Lower lobe of right lung (tissue), 2 donors: ENCODE measurements around the gene APLNR. TPM values are rescaled to one million over a fixed set of nuclear protein-coding genes. Genes with fewer than 3 reads are reported as not detected.

ENCODE experiments used
- ATAC-seq, 2 donors: fragments of 200-7000 bp; cut with Tn5 transposase; one replicate each; pipeline ENCODE4 v1.9.1; 2020 to 2022; ENCODE audit warnings: mild to moderate bottlenecking in 2 of 2, moderate library complexity in 2 of 2
- DNase-seq: peaks from one replicate; pipeline ENCODE4 v3.0.0-alpha.2; 2020
- H3K27ac ChIP-seq: fragments of 200-600 bp; one replicate; pipeline ENCODE4 v1.8.0; 2022
- H3K27me3 ChIP-seq: fragments of 200-600 bp; one replicate; pipeline ENCODE4 v1.8.0; 2022; ENCODE audit warnings: low read depth
- H3K36me3 ChIP-seq: fragments of 200-600 bp; one replicate; pipeline ENCODE4 v1.8.0; 2022; ENCODE audit warnings: mild to moderate bottlenecking
- H3K4me1 ChIP-seq: fragments of 200-600 bp; one replicate; pipeline ENCODE4 v1.8.0; 2022
- H3K4me3 ChIP-seq: fragments of 200-600 bp; one replicate; pipeline ENCODE4 v1.8.0; 2022; ENCODE audit warnings: mild to moderate bottlenecking
- H3K9me3 ChIP-seq: fragments of 200-600 bp; one replicate; pipeline ENCODE4 v1.8.0; 2022
- CTCF ChIP-seq: fragments of 200-600 bp; IDR thresholded peaks from one replicate; pipeline ENCODE4 v1.8.0; 2022; ENCODE audit warnings: antibody characterized with exemption, mild to moderate bottlenecking
- intact Hi-C: fragments of 100-400 bp; cut with DNase I; formaldehyde crosslinking; loops from one replicate; pipeline ENCODE4 v1.11.0; 2022
- total RNA-seq: library from RNA; stranded (reverse); fragmentation: NEBNext Ultra II Directional; extraction: Animal tissue kit (Norgen Biotek cat#: 25700); gene quantifications from one replicate; pipeline ENCODE4 v1.2.1, GENCODE V29; 2021
- donor health status: DM: no; HTN: yes; CAD: no; lungs with severe emphysema.

The APLNR gene
- total RNA-seq, 1 donor from 2014 or later, result 4.1 TPM

GRCh38 chr11:57191311-57192219 is 45.5 kb downstream of the APLNR start:
- H3K27me3 ChIP-seq, result no peaks in the 10 kb centered on the region
- intact Hi-C loops, result no loop called here
- H3K36me3 ChIP-seq, result no peaks in the 10 kb centered on the region
- no peak for ATAC-seq
- no peaks in the 10 kb centered on the region for H3K4me1 ChIP-seq
- no peak overlapping the region for H3K27ac ChIP-seq
- H3K9me3 ChIP-seq, result no peaks in the 10 kb centered on the region
- no peak for TF ChIP-seq CTCF
- no peak for DNase-seq
- no peak overlapping the region for H3K4me3 ChIP-seq

- Histone ChIP-seq H3K4me3 (no peak overlapping the region), H3K9me3 (no peaks in the 10 kb centered on the region), H3K27me3 (no peaks in the 10 kb centered on the region), H3K27ac (no peak overlapping the region), H3K4me1 (no peaks in the 10 kb centered on the region), H3K36me3 (no peaks in the 10 kb centered on the region)
- ATAC-seq (no peak), DNase-seq (no peak)
- intact Hi-C loops, result no loop called here
- no peak for TF ChIP-seq CTCF
Observed at GRCh38 chr11:57190548-57190947, 46.5 kb downstream of the APLNR start.

Other genes with a start within 250 kb of the APLNR start
- gene OR5AK2, start 248.3 kb downstream of the APLNR start, total RNA-seq, result not detected
- gene LRRC55, start 55.3 kb downstream of the APLNR start, total RNA-seq, result 0.12 TPM
- gene TNKS1BP1, start 87.7 kb upstream of the APLNR start, total RNA-seq, result 147 TPM
- 62.2 TPM for gene SSRP1, start 98.6 kb upstream of the APLNR start, total RNA-seq
- not detected for gene P2RX3, start 101.1 kb upstream of the APLNR start, total RNA-seq
- gene PRG3, start 143.9 kb upstream of the APLNR start, total RNA-seq, result not detected
- gene PRG2, start 153.4 kb upstream of the APLNR start, total RNA-seq, result not detected
- gene SLC43A3, start 189.9 kb upstream of the APLNR start, total RNA-seq, result 102 TPM
- gene RTN4RL2, start 223.3 kb upstream of the APLNR start, total RNA-seq, result 4.8 TPM